ENCODE measurements around the gene FRMPD4.

FRMPD4 gene

DNA sequence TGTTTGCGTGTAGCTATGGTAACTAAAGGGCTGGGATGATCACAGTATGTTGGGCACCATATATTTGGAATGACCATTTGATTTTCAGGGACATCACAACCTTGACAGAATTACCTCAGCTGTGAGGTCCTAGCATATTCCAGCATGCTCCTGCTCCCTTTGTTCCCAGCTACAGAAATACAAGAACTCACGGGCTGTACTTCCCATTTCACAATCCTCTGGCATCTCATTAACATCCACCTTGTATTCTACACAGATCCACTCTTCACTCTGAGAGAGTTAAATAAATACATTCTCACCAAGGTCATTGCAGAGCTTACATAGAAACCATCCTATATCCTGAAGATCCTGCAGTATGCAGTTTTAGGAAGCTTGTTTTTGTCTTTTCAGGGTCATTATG is 169.7 kb downstream of the FRMPD4 start:
- no peak for DNase-seq

DNA sequence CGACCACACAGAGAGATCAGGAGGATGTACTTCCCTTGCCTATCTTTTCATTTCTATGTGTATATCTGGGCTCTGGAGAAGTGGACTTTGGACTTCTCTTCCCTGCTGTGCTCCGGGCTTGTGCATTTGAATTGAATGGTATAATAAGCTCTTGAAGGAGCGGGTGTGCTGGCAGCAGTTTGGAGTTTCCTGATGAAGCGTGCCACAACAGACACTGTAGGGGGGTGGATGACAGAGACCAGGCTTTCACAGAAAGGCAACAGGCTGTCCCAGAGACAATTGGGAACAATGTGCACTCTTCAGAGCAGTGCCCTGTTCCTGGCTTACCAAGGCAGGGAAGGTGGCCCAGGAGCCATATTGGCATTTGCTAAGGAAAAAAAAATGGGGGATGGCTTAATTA is 170.1 kb downstream of the FRMPD4 start:
- DNase-seq: no peak

DNA sequence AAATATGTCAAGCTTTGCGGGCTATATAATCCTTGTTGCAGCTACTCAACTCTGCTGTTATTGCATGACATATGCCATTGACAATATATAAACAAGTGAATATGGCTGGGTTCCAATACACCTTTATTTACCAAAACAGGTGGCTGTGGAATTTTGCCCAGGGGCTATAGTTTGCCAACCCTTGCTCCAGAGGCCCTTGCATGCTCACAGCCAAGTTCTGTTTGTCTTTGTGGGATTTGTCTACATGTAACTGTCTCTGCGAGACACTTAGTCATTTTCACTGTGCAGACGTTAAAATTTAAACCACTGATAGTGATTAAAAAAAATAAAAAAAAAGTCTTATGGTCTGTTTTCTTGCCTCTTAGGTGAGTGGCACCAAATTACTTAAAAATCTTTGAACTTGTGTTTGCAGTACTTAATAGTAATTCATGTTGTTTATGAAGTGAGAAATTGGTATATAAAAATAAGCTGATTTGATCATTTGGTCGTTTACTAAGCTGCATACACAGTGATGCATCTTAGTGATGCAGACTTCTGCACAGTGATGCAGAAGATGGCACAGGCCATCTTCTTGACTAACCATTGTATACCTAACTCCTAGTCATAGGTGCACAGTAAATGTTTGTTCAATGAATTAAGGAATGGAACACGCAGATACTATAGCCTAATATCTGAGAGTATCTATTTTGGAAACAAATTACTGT is 170.9 kb downstream of the FRMPD4 start:
- no peak for DNase-seq

DNA sequence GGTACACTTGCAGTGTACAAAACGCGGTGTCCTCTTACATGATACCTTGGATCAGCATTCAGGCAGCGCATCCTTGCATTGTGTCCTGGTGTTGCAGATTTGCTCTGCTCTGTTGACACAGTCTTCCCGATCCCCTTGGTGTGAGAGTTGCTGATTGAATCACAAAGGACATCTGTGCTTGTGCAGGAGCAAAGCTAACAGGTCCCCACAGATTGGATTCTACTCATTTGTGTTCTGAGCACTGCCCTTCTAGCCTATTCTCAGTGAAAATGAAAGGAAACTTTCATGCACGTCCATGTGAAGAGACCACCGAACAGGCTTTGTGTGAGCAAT is 171.4 kb downstream of the FRMPD4 start:
- no peak for DNase-seq

DNA sequence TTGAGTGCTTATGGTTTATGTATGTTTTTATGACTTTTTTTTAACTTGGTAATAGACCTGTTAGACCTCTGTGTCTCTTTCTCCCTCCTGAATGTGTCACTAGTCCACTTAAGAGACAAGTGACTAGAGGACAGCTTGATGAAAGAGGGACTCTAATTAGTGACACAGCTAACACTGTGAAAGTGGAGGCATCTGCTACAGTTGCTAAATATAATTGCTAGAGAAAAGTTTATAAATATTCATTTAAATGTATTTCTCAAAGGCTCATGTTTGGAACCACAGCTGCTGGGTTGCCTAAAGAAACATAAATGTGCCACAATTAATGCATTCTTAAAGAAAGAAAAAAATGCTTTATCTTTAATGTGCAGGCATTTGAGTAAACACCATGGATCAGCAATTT is 176.4 kb downstream of the FRMPD4 start:
- no peak for DNase-seq

DNA sequence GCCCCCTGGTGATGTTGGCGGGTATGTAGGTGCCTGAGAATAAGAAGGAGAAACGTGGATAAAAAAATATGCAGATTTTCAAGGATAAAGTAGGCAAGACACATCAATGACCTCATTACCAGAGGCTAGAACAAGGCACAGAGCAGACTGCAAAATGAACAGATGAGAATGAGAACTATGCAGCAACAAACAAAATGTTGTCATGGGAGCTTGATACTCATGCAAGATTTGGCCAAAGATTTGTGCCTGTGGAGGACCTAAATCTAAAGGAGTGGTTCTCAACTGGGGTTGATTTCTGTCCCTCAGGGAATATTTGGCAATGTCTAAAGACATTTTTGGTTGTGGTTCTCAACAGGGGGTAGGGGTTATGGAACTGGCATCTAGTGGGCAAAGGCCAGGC is 177.3 kb downstream of the FRMPD4 start:
- no peak for DNase-seq

DNA sequence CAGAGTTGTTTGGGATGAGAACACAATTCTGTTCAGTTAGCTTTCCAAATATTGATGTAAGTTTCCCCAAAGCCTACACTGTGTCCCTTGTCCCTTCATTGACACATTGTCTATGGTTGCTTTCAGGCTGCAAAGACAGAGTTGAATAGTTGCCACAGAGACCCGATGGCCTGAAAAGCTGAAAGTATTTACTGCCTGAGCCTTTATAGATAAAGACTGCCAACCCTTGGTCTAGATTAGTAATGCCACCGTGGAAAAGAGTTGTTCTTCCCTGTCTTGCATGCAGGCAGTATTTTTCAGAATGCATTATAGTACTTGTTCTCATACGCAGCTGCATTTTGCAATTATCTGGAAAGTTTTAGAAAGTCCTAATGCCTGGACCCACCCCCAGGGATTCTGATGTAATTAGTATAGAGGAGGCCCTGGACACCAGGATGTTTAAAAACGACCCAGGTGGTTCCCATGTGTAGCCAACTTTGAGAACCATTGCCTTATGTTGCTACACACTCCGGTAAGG is 180.8 kb downstream of the FRMPD4 start:
- no peak for DNase-seq

DNA sequence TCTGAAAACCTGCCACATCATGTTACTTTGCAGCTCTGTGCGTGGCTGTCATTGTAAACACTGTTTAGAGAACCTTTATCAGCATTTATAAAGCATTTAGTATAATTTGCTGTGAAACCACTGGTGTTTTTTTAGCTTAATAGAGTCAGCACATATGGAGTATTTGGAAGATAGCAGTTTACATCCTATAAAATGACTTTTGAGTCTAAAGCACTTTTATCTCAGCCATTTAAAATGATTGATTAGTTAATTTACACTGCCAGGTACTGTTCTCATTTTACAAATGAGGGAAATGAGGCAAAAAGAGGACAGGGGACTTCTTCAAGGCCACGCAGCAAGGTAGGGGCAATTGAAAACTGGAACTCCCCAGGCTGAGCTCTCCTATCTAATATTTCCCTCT is 181.7 kb downstream of the FRMPD4 start:
- DNase-seq: no peak

DNA sequence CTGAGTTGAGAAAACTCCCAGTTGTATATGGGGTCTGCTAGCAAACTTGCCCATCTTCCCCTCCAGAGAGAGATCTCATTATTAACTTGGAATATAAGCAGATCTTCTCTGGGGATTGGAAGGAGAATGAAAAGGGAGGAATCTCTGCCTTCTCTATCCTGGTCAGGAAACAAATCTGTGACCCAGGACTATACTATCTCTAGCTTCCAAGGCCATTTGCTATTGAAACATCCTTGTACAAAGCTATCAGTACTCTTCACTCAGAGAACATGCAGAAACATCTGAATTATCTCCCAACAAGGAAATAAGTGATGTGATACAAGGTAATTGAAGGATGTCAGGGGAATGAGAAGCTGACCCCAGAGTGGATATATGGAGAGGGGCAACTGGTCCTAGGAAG is 183.8 kb downstream of the FRMPD4 start:
- DNase-seq: no peak

DNA sequence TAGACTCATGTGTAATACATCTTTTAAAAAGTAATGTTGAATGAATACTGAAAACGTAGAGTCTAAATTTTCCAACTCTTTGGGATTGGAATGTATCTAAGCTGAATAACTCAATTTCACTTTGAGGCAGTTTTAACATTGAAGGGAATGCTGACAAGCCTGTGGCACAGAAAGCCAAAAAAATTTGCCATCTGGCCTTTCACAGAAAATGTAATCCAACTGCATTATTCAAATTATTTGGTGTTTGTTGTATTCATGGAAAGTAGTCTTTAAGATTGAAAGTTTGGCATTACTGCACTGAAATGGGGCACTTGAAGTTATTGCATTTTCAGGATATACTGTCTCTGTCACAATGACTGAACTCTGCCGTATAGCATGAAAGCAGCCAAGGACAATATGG is 186.9 kb downstream of the FRMPD4 start:
- DNase-seq: no peak

DNA sequence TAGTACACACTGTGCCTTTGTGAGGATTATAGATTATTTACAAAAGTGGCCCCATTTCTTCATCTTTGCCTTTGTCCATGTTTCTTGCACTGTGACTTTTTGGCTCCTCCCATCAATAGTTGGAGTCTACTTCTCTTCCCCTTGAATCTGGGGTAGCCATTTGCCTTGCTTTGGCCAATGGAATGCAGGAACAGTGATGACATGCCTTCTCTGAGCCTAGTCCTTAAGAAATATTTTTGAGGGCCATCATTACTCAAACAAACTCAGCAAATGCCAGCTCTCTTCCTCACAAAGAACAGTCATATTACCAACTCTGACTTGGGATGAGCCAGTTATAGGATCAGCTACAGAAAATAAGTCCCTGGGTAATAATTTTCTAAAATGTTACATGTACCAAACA is 189.6 kb downstream of the FRMPD4 start:
- DNase-seq: no peak

DNA sequence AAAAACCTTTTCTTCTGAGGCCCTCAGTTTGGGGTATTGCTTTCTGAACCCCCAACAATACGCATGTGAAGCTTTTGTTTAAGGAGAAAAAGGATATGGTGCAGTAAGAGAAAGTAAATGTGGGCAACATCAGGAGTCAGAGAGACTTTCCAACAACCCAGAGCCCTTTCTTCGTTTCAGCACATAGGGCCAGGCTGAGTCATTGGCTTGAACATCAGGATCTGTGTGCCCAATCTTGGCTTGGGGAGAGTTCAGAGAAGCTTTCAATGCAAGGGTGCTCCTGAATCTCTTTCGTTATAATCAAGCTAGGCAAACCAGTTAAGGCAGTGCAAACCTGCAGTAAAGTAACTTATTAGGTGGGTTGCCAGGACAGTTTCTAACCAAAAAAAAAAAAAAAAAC is 191.2 kb downstream of the FRMPD4 start:
- DNase-seq: no peak

DNA sequence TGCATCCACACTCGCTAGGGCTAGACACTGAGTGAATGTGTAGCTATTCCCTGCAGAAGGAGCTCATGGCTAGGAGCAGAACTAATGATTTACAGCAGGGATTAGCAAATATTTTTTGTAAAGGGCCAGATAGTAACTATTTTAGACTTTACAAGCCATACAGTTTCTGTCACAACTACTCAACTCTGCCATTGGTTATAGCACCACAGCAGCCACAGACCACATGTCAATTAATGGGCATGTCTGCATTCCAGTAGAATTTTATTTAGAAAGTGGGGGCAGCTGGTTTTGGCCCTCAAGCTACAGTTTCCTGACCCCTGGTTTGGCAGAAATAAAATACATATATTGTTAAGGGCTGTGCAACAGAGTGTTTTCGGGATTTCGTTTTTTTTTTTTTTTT is 192.6 kb downstream of the FRMPD4 start:
- DNase-seq: no peak

DNA sequence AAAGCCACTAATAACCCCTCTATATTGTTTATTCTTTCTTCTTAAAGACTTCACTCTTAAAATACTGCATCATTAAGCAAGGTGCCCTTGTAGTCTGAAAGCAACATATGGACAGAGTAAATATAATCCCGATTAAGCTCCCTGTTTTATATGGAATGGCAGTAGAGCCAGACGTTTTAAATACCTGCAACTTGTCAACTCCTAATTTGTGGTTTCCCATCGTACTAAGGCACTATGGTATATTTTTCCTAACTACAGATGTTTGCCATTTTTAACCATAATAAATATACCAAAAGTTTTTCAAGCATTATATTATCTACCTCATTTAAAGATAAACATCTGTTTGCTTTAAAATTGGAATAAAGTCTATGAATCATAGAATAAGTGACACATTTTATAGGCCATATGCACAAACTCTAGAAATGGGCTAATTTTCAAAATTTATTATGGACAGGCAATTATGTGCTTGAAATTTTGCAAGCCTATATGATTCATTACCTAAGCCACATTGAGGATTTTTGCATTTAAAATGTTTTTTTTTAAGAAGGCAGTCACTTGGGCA is 194.6 kb downstream of the FRMPD4 start:
- no peak for DNase-seq

DNA sequence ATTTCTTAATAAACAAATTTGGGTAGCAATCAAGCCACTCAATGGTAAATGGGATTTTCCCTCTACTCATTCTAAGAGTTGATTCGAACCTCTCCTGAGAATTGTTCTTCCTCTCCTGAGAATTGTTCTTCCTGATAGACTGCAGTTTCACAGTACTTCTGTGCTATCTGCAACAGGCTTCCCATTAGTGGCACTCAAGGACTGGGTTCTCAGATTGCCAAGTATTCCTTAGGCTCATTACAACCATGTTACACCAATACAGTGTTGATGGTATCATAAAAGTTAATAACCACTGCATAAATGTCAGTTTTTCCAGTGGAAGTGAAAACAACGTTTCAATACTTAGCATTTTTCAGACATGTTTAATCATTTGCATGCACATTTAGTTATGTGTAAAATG is 201.6 kb downstream of the FRMPD4 start:
- no peak for DNase-seq

DNA sequence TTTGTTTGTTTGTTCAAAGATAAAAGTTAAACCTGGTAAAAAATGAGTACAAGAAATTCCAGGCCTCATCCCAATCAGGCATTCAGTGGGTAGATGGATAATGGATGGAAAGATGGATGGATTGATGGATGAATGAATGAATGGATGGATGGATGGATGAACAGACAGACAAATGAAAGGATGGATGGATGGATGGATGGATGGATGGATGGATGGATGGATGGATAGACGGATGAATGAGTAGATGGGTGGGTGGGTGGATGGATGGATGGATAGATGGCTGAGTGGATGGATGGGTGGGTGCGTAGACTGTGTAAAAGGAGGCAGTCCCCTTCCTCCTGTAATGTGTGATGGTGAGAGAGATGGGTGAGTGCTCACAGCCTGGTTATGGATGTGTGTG is 206.7 kb downstream of the FRMPD4 start:
- DNase-seq: no peak

DNA sequence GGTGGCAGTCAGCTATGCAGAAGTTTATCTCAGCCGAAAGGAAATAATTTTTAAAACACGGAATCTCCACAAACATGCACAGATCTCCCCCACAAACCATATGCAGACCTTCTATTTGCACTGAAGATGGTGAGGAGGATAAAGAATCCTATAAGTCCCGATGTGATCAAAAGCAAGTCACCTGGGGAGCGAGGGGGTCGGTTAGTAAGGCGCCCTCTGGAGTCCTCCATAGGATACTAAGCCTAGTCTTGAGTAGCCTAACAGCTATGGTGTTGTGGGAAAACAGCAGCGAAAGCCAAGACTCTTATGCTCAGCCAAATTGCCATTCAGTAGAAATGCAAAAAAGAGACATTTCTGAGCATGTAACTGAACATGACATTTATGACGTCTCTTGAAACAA is 210.9 kb downstream of the FRMPD4 start:
- DNase-seq: no peak

DNA sequence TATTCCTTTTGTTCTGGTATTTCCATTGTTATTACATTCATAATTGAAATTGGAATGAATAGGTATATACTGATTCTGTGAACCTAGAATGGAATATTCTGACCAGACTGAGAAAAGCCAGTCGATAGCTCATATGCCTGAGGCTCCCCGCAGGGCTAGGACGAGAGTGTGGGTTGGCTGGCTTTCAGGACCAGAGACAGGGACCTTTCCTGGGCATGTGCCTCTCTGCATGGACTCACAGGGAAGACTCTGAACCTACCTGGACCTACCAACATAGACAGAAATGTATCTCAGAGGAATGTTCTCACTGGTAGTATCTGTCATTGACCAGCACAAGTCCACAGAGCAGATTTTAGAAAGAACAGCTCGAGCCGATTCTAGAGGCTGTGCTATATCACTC is 214.6 kb downstream of the FRMPD4 start:
- DNase-seq: no peak

DNA sequence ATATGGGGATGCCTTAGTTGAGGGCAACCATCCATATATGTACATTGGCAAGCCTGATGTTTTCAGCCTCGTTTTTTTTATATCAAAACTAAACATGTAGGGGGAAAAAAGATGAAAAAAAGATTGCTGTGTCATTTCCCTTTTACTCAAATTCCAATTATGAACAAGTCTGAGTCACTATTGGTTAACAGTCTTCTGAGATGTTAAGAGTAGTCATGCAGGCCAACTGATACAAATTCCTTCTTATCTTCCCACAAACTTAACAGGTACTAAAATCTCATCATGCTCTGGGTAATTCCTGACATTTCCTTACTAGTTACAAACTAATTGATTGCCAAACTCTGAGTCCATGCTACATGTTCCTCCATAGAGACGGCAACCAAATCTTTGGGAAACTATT is 222.1 kb downstream of the FRMPD4 start:
- DNase-seq: no peak

DNA sequence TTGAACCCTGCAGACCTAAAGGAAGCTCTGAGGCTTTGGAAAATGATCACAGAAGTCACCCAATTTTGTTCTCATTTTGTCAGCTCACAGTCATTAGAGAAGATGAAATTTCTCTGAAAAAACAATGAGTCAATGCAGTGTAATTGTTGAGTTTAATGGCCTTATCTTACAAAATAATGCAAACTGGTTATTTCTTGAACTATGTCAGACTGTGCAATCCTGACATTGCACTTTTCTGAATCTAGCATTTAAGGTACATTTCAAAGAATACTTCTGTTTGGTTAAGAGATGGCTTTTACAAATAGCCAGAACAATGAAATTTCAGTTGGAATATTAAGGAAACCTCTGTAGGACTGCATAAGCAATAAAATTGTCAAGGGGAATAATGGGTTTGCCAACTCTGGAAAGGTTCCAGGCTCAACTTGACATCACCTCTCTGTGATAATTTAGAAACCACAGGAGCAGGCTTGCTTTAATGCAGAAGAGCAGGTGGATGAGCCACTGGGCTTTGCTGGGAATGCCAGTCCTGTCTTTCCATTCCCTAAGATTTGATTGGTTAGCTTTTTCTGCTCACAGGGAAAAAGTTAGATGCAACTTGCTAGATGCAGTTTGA is 222.8 kb downstream of the FRMPD4 start:
- no peak for DNase-seq

DNA sequence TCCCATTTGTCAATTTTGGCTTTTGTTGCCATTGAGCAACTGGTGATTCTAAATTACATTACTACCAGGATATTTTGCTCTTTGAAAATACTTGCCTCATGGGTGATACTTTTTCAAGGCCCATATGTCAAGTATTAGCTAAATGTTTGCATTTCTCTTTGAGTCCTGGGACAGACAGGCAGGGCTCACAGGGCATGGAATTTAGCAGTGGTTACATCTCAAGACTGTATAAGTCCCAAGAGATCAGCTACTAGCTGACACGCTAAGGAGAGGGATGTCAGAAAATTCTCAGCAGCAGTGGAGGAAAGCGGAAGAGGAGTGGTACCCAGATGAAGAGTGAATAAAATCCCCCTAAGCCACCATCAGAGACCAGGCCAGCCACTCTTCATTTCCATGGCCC is 224.9 kb downstream of the FRMPD4 start:
- no peak for DNase-seq

DNA sequence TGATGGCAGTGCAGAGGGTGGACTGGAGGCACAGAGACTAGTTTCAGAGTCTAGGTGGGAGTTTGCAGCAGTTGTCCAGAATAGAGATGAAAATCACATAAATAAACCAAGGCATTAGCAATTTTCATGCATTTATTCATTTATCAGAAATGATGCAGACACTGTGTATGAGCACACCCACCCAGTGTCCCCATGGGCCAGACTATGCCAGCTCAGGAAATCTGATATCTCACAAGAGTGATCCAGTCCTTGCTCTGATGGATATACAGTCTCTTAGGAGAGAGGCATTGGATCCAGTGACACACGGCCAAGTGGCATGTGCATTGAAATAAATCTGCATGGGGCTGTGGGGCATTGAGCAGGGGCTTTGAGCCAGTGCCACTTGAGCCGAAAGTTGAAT is 228.2 kb downstream of the FRMPD4 start:
- DNase-seq: no peak

DNA sequence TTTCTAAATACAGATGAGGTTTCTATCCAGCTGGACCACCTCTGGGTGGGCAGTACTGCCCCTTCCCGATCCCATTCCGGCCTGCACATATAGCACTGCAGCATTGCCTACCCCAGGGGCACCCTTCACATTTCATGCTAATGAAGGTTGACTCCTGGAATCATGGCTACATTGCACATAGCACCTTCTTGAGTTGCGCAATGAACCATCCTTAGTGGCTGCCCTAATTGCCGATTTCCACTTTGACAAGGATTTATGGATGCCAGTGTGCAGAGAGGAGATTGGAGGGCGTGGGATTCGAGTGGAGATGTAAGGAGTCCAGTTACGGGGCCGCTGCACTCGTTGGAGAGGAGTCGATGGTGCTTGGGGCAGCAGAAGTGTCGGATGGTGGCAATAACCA is 229.0 kb downstream of the FRMPD4 start:
- DNase-seq: no peak

DNA sequence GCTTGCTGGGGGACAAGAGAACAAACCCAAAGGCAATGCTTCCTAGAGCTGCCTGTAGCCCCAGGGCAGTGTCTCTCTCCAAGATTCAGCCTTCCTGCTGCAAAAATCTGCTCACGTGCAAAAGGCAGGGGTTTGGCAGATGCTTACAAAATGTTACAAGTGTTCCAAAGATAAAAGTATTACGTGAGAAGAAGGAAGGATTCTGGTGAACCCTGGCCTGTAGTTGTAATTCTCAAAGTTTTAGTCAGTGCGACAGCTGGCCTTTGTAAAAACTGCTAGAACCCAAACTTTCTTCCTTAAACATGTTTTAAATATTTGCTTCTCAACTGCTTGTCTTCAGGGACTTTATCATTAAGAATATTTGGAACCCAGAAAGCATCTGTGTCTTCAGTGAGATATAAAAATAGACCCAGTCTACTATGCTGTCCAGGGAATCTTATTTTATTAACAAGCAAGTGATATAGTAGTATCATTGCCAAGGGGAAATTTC is 232.3 kb downstream of the FRMPD4 start:
- DNase-seq: no peak

DNA sequence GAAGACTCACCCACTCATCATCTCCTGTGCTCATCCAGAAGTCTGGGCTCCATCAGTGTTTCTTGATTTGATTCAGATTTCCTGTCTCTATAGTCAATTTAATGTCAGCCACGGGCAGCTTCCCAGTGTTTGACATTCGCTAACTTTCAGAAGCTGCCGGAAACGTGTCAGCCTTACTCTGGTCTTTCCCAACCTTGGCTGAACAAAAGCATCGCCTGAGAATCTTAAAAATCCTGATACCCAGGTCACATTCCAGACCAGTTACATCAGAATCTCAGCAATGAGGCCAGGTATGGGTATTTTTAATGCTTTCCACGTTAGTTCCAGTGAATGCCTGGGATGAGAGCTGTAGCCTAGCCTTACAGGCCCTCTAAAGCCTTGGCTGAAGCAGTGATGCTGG is 233.8 kb downstream of the FRMPD4 start:
- no peak for DNase-seq

All from CD4-positive, alpha-beta T cell treated with Interleukin-17A for 4 hours (primary cell).